PC-9 (cell line): ENCODE results near the gene BASP1.

Experiments
- EZH2 ChIP-seq: fragments of 200-600 bp; sonication (generic); IDR thresholded peaks from 2 replicates; pipeline ENCODE4 v1.8.0; 2017; ENCODE audit warnings: antibody characterized with exemption, low read depth
- TF ChIP-seq, protein P1 (sequence below): fragments of 200-600 bp; sonication (generic); conservative IDR thresholded peaks from 2 replicates; pipeline ENCODE4 v1.6.1; 2017; ENCODE audit warnings: mixed run types, antibody characterized with exemption, mild to moderate bottlenecking, moderate library complexity

DNA sequence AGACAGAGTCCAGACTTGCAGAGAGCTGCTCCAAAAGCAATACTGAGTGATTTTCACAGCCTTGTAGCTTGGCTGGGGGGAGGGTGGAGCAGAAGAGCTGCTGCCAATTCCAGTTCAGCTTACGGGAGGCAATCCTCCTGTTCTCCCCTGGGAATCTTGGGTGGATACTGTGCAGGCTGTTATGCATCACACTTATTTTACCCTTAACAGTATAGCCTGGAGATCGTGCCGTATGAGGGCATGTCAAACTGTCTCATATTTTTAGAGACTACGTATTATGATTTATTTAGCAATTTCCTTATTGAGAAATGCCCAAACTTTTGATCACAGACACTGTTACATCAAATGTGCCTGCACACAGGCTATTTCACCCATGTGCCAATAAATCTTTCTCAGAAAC is 85.2 kb downstream of the BASP1 start:
- TF ChIP-seq, protein P1, sequence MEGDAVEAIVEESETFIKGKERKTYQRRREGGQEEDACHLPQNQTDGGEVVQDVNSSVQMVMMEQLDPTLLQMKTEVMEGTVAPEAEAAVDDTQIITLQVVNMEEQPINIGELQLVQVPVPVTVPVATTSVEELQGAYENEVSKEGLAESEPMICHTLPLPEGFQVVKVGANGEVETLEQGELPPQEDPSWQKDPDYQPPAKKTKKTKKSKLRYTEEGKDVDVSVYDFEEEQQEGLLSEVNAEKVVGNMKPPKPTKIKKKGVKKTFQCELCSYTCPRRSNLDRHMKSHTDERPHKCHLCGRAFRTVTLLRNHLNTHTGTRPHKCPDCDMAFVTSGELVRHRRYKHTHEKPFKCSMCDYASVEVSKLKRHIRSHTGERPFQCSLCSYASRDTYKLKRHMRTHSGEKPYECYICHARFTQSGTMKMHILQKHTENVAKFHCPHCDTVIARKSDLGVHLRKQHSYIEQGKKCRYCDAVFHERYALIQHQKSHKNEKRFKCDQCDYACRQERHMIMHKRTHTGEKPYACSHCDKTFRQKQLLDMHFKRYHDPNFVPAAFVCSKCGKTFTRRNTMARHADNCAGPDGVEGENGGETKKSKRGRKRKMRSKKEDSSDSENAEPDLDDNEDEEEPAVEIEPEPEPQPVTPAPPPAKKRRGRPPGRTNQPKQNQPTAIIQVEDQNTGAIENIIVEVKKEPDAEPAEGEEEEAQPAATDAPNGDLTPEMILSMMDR: no peak
- no peak for TF ChIP-seq EZH2
